ENCODE measurements around the gene LIF. TPM values are rescaled to one million over a fixed set of nuclear protein-coding genes. Genes with fewer than 3 reads are reported as not detected.
A peak's percentile ranks its signal among the peaks of the same experiment; 100 is the strongest.

Gene LIF
- total and polyA plus RNA-seq, 2 of the 4 experiments (the other 2 are of a cell fraction), result 130 to 214 TPM

- intact Hi-C loops (cut with micrococcal nuclease) (no loop called here), in situ Hi-C loops (cut with MboI; ENCODE audit: low sequenced_read_pairs) (no loop called here), dilution Hi-C loops (cut with HindIII; ENCODE audit: low sequenced_read_pairs, unreplicated experiment) (no loop called here)
- Histone ChIP-seq H2BK15ac (ENCODE audit: low read depth, low read length) (peak overlapping the region; percentile 46), H3K4me2 (ENCODE audit: low read depth, low read length) (no peak overlapping the region), H3K4ac (ENCODE audit: low read depth, low read length) (peak overlapping the region; percentile 81), H4K5ac (ENCODE audit: low read depth, low read length) (peak overlapping the region; percentile 94), H3K27ac (ENCODE audit: insufficient read depth, low read length) (peak overlapping the region; percentile 60), H3K9ac (ENCODE audit: low read depth, low read length) (peak overlapping the region; percentile 9; the same call in 1 of the 2 replicates), H2AK5ac (ENCODE audit: low read depth, low read length) (peak overlapping the region; percentile 57), H3K14ac (replicated peaks; ENCODE audit: low read depth, low read length) (peak overlapping the region; percentile 78), H2BK20ac (ENCODE audit: low read depth, low read length) (peak overlapping the region; percentile 90), H3K79me1 (ENCODE audit: low read depth in 1 of 2, low read length in 2 of 2) (no peaks in the 10 kb centered on the region), H3K4me1 (ENCODE audit: control insufficient read depth, insufficient read depth, low read length) (peaks cover 27% of the 10 kb centered on the region), H3K4me3 (ENCODE audit: insufficient read depth, low read depth, low read length) (no peak overlapping the region), H3K36me3 (ENCODE audit: control insufficient read depth, insufficient read depth, low read length) (no peaks in the 10 kb centered on the region), H2AK9ac (replicated peaks; ENCODE audit: low read depth, low read length, poor library complexity) (no peak overlapping the region), H3K27me3 (ENCODE audit: control insufficient read depth, insufficient read depth, low read length) (no peaks in the 10 kb centered on the region), H2BK5ac (ENCODE audit: low read depth, low read length, poor library complexity, severe bottlenecking) (peak overlapping the region; percentile 43), H4K8ac (ENCODE audit: low read depth in 2 of 2, low read length in 2 of 2) (peak overlapping the region; percentile 77 to 80), H4K20me1 (ENCODE audit: insufficient read depth, low read length) (no peaks in the 10 kb centered on the region), H4K91ac (ENCODE audit: insufficient read depth, low read depth, low read length) (peak overlapping the region; percentile 87), H3K56ac (ENCODE audit: extremely low read depth, insufficient read depth, low read length) (no peak overlapping the region), H3K9me1 (ENCODE audit: insufficient read depth, low read length) (peaks cover 12% of the 10 kb centered on the region), H3K9me3 (ENCODE audit: control insufficient read depth, insufficient read depth, low read length) (no peaks in the 10 kb centered on the region), H3K18ac (ENCODE audit: low read depth, low read length) (peak overlapping the region; percentile 98), H3K23ac (ENCODE audit: low read depth, low read length) (peak overlapping the region; percentile 61; the same call in 1 of the 2 replicates), H2BK120ac (ENCODE audit: low read depth, low read length) (peak overlapping the region; percentile 90), H2AFZ (replicated peaks; ENCODE audit: low read length, poor library complexity) (no peak overlapping the region)
- peak; percentile 57; the same call in 1 of the 2 replicates for TF ChIP-seq MAFK (IDR thresholded peaks at IDR 0.05; ENCODE audit: low read depth, low read length)
- TF ChIP-seq RFX5 (IDR thresholded peaks at IDR 0.05; ENCODE audit: low read depth, low read length), result no peak
- POLR2A ChIA-PET (ENCODE audit: unreplicated experiment), result interaction anchor here (0.8 kb wide), 1 partner anchor 13 kb away, joined by 5 read pairs; no protein-coding TSS in a partner anchor
- DNase-seq (peak; percentile 31), ATAC-seq (ENCODE audit: low read depth) (no peak)
- no TSS peak for BruUV-seq (replicated peaks)
- CTCF ChIA-PET, result interaction anchor here (0.7 to 0.9 kb wide), 2 partner anchors 65 to 83 kb away, joined by 3 to 6 read pairs; no protein-coding TSS in a partner anchor
- WGBS, 2 experiments (ENCODE audit: extremely low coverage in 2 of 2, insufficient read length in 1 of 2), result no CpG with 5 or more reads among the region's 3 CpGs
Measured at GRCh38 chr22:30191040-30191701, 55.4 kb downstream of the LIF start.
